HepG2 (cell line): Measurements from ENCODE around the gene TRAPPC3. TPM values are rescaled to one million over a fixed set of nuclear protein-coding genes. Genes with fewer than 3 reads are reported as not detected.

Experiments used
- ATAC-seq: fragments of 200-7000 bp; cut with Tn5 transposase; 3 replicates; pipeline ENCODE4 v1.9.1; 2020; ENCODE audit warnings: mild to moderate bottlenecking, moderate library complexity
- BruUV-seq: library from RNA; stranded (reverse); fragments of 400-500 nt; replicated peaks from 2 replicates; lab custom pipeline; 2021; lab: Mats Ljungman, UMichigan
- CTCF ChIA-PET: fragments of 300-600 bp; formaldehyde crosslinking; extraction: SDS; loops from one replicate; lab custom pipeline; 2021; ENCODE audit warnings: low total read pairs, inconsistent platforms, low intra/inter-chr PET ratio; lab: Yijun Ruan, JAX
- POLR2A ChIA-PET: fragments of 350-600 bp; sonication (Branson Sonifier 250); formaldehyde crosslinking; loops from one replicate; lab custom pipeline; 2020; ENCODE audit warnings: antibody characterized with exemption, inconsistent platforms; lab: Yijun Ruan, JAX
- DNase-seq: peaks from one replicate; pipeline ENCODE4 v3.0.0-alpha.2; 2015; ENCODE audit warnings: low spot score
- FAIRE-seq: peaks from 3 replicates; lab custom pipeline; 2011; peaks lifted over from hg19 to GRCh38; lab: Jason Lieb, UNC
- H2AFZ ChIP-seq: one replicate; pipeline ENCODE4 v1.6.1; 2011; ENCODE audit warnings: low read length, inconsistent platforms
- H3K27ac ChIP-seq: fragments of 300-600 bp; 3 replicates; pipeline ENCODE4 v1.8.0; 2011; ENCODE audit warnings: mixed run types, mild to moderate bottlenecking, mixed read lengths, low read length, inconsistent platforms; ENCODE audit not compliant: insufficient read depth; ENCODE audit errors: extremely low read length
- H3K27me3 ChIP-seq, 2 experiments: fragments of 200-600 bp in 1 of 2; 2 replicates in 1 of 2; 3 replicates in 1 of 2; pipeline versions ENCODE4 v1.6.0 to v1.8.0; 2011; ENCODE audit warnings: low read length in 2 of 2, mild to moderate bottlenecking in 2 of 2, moderate library complexity in 2 of 2, inconsistent platforms in 1 of 2; ENCODE audit not compliant: insufficient read depth in 2 of 2, control insufficient read depth in 1 of 2
- H3K36me3 ChIP-seq, 2 experiments: fragments of 200-600 bp in 1 of 2; replicated peaks in 1 of 2; 2 replicates in 1 of 2; 3 replicates in 1 of 2; pipeline versions ENCODE4 v1.5.1 to v1.8.0; 2011; ENCODE audit warnings: low read length in 2 of 2, inconsistent platforms in 1 of 2; ENCODE audit not compliant: insufficient read depth in 2 of 2, control insufficient read depth in 1 of 2
- H3K4me1 ChIP-seq: 2 replicates; pipeline ENCODE4 v1.5.1; 2012; ENCODE audit warnings: low read length, inconsistent platforms; ENCODE audit not compliant: insufficient read depth
- H3K4me2 ChIP-seq: 2 replicates; pipeline ENCODE4 v1.6.0; 2011; ENCODE audit warnings: low read depth, low read length, inconsistent platforms
- H3K4me3 ChIP-seq, 3 experiments: fragments of 200-600 bp in 1 of 3; sonication (generic), shearing (Covaris generic) in 1 of 3; replicated peaks in 1 of 3; 2 replicates each; pipeline ENCODE4 v1.5.1; 2011 to 2016; ENCODE audit warnings: low read length in 3 of 3, inconsistent platforms in 2 of 3, low read depth in 2 of 3, mild to moderate bottlenecking in 2 of 3, control low read depth in 1 of 3, mixed read lengths in 1 of 3; ENCODE audit not compliant: insufficient read depth in 1 of 3
- H3K79me2 ChIP-seq: one replicate; pipeline ENCODE4 v1.6.1; 2011; ENCODE audit warnings: low read length, inconsistent platforms; ENCODE audit not compliant: insufficient read depth
- H3K9ac ChIP-seq: 2 replicates; pipeline ENCODE4 v1.6.0; 2011; ENCODE audit warnings: mild to moderate bottlenecking, low read depth, low read length, inconsistent platforms; ENCODE audit not compliant: insufficient read depth
- H3K9me3 ChIP-seq: 2 replicates; pipeline ENCODE4 v1.5.1; 2012; ENCODE audit warnings: mild to moderate bottlenecking, low read length
- H4K20me1 ChIP-seq: 2 replicates; pipeline ENCODE4 v1.6.0; 2011; ENCODE audit warnings: inconsistent platforms, mild to moderate bottlenecking, low read length, moderate library complexity; ENCODE audit not compliant: insufficient read depth
- FOXO1 ChIP-seq: sonication (generic); formaldehyde crosslinking; IDR thresholded peaks from 2 replicates; pipeline ENCODE4 v1.4.0; 2020; ENCODE audit warnings: missing genetic modification reagents
- HOXD1 ChIP-seq: sonication (generic); formaldehyde crosslinking; IDR thresholded peaks from 2 replicates; pipeline ENCODE4 v1.5.0; 2020; ENCODE audit warnings: missing genetic modification reagents
- KLF15 ChIP-seq: sonication (generic); formaldehyde crosslinking; IDR thresholded peaks from 2 replicates; pipeline ENCODE4 v1.8.1; 2023; ENCODE audit warnings: borderline replicate concordance, mild to moderate bottlenecking, inconsistent platforms, missing genetic modification reagents, mixed read lengths
- MBD4 ChIP-seq: IDR thresholded peaks from 2 replicates; pipeline ENCODE4 v1.6.1; 2012; ENCODE audit warnings: low read length, inconsistent platforms, borderline replicate concordance
- PHF20 ChIP-seq: sonication (generic); formaldehyde crosslinking; IDR thresholded peaks from 2 replicates; pipeline ENCODE4 v1.5.0; 2020; ENCODE audit warnings: mild to moderate bottlenecking, missing genetic modification reagents
- ZBTB1 ChIP-seq: sonication (generic); formaldehyde crosslinking; IDR thresholded peaks from 2 replicates; pipeline ENCODE4 v1.4.0; 2020; ENCODE audit warnings: missing genetic modification reagents, borderline replicate concordance
- ZNF333 ChIP-seq: sonication (generic); formaldehyde crosslinking; IDR thresholded peaks from 2 replicates; pipeline ENCODE4 v1.4.0; 2020; ENCODE audit warnings: mild to moderate bottlenecking, missing genetic modification reagents, borderline replicate concordance
- ZNF747 ChIP-seq: sonication (generic); formaldehyde crosslinking; IDR thresholded peaks from 2 replicates; pipeline ENCODE4 v1.8.1; 2023; ENCODE audit warnings: missing genetic modification reagents, mild to moderate bottlenecking, borderline replicate concordance
- ZNF75D ChIP-seq: sonication (generic); formaldehyde crosslinking; IDR thresholded peaks from 2 replicates; pipeline ENCODE4 v1.8.1; 2023; ENCODE audit warnings: missing genetic modification reagents, mild to moderate bottlenecking, borderline replicate concordance
- WGBS: methylation state at CpG from one replicate; pipeline ENCODE4 v1.1.6; 2017; ENCODE audit warnings: low lambda C conversion rate; 5-methylcytosine and 5-hydroxymethylcytosine counted together
- in situ Hi-C: cut with HindIII; loops from 2 replicates; pipeline ENCODE4 v1.10.0; 2017; ENCODE audit warnings: low pct_unique_long_range_greater_than_20kb; ENCODE audit not compliant: extremely low pct_ligation_motif_present
- intact Hi-C: fragments of 100-400 bp; cut with micrococcal nuclease; formaldehyde crosslinking; loops from one replicate; pipeline ENCODE4 v1.10.0; 2022; ENCODE audit not compliant: unreplicated experiment
- polyA plus RNA-seq, 8 experiments: library from polyadenylated mRNA; depleted of rRNA in 3 of 8; stranded (reverse) in 7 of 8; unstranded in 1 of 8; fragments of >200 nt; fragmentation: Illumina TruSeq in 4 of 8; extraction: Trizol in 4 of 8; gene quantifications; 2 replicates each; pipeline versions ENCODE4 v1.2.1 to v1.2.3, GENCODE V29; 2011 to 2016; ENCODE audit warnings: low read depth in 4 of 8, missing spikeins in 1 of 8, mixed read lengths in 1 of 8; ENCODE audit not compliant: insufficient read depth in 1 of 8
- total RNA-seq, 5 experiments: library from RNA; depleted of rRNA; stranded (reverse); fragments of >200 nt; fragmentation: Illumina TruSeq; extraction: Trizol; gene quantifications; 2 replicates each; pipeline ENCODE4 v1.2.3, GENCODE V29; 2016; ENCODE audit warnings: low read depth in 1 of 5
- TF ChIP-seq, protein P1 (sequence below): sonication (generic); formaldehyde crosslinking; IDR thresholded peaks from 2 replicates; pipeline ENCODE4 v1.4.0; 2020; ENCODE audit warnings: missing genetic modification reagents, borderline replicate concordance
- TF ChIP-seq, protein P2 (sequence below): sonication (generic); formaldehyde crosslinking; IDR thresholded peaks from 2 replicates; pipeline ENCODE4 v1.4.0; 2020; ENCODE audit warnings: mild to moderate bottlenecking, missing genetic modification reagents
- TF ChIP-seq, protein P3 (sequence below): sonication (generic); formaldehyde crosslinking; IDR thresholded peaks from 2 replicates; pipeline ENCODE4 v1.5.0; 2020; ENCODE audit warnings: mild to moderate bottlenecking, missing genetic modification reagents

Gene TRAPPC3
- total and polyA plus RNA-seq, 2 of the 13 experiments (the other 11 are each of a cell fraction or from before 2014, with no cell fraction given), result 53.7 to 62.4 TPM

DNA sequence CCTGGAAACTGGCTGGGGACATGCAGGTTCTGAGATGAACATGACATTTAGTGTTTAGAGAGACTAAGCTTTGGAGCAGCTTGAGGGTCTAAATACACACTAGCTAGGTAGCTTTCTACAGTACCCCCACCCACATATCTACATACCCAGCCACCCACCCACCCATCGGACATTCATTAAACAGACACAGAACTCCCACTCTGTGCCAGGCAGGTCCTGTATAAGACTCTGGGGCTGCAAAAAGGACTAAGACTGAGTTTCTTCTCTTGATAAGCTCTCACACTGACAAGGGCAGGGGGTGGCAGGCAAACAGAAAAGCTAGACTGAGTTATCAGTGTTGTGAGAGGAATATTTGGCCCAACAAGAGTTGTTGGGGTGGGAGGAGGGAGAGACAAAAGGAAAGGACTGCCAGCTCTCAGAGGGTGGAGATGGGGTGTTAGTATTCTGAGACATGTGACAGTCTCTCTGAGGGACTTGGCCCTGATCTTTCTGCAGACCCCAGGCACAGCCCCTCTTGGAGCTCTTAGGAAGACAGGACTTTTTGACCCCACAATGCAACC, 13.5 kb upstream of the TRAPPC3 start (continued):
- TF ChIP-seq, protein P1, sequence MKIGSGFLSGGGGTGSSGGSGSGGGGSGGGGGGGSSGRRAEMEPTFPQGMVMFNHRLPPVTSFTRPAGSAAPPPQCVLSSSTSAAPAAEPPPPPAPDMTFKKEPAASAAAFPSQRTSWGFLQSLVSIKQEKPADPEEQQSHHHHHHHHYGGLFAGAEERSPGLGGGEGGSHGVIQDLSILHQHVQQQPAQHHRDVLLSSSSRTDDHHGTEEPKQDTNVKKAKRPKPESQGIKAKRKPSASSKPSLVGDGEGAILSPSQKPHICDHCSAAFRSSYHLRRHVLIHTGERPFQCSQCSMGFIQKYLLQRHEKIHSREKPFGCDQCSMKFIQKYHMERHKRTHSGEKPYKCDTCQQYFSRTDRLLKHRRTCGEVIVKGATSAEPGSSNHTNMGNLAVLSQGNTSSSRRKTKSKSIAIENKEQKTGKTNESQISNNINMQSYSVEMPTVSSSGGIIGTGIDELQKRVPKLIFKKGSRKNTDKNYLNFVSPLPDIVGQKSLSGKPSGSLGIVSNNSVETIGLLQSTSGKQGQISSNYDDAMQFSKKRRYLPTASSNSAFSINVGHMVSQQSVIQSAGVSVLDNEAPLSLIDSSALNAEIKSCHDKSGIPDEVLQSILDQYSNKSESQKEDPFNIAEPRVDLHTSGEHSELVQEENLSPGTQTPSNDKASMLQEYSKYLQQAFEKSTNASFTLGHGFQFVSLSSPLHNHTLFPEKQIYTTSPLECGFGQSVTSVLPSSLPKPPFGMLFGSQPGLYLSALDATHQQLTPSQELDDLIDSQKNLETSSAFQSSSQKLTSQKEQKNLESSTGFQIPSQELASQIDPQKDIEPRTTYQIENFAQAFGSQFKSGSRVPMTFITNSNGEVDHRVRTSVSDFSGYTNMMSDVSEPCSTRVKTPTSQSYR (CRISPR knock-in tag), result no peak
- TF ChIP-seq KLF15 (no peak), FOXO1 (CRISPR knock-in tag) (no peak), ZNF75D (CRISPR knock-in tag) (no peak)
- TF ChIP-seq, protein P2, sequence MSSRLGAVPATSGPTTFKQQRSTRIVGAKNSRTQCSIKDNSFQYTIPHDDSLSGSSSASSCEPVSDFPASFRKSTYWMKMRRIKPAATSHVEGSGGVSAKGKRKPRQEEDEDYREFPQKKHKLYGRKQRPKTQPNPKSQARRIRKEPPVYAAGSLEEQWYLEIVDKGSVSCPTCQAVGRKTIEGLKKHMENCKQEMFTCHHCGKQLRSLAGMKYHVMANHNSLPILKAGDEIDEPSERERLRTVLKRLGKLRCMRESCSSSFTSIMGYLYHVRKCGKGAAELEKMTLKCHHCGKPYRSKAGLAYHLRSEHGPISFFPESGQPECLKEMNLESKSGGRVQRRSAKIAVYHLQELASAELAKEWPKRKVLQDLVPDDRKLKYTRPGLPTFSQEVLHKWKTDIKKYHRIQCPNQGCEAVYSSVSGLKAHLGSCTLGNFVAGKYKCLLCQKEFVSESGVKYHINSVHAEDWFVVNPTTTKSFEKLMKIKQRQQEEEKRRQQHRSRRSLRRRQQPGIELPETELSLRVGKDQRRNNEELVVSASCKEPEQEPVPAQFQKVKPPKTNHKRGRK, result no peak

- Histone ChIP-seq H4K20me1 (no peaks in the 10 kb centered on the region), H3K27ac (no peak overlapping the region), H3K4me2 (peak overlapping the region; percentile 21; the same call in 1 of the 2 replicates), H3K4me1 (peaks cover 33% of the 10 kb centered on the region), H3K4me3 (no peak overlapping the region), H3K9me3 (no peaks in the 10 kb centered on the region), H2AFZ (no peak overlapping the region), H3K79me2 (peaks cover 5% of the 10 kb centered on the region), H3K36me3 (no peaks in the 10 kb centered on the region; a peak in 1 of 5 replicates), H3K27me3 (no peaks in the 10 kb centered on the region), H3K9ac (0 out of 2 replicates have a peak overlapping the region, but pooled peaks have one; percentile 26)
- DNase-seq (no peak), ATAC-seq (no peak), FAIRE-seq (no peak)
- POLR2A ChIA-PET, result interaction anchor here (1.1 to 1.3 kb wide), 2 partner anchors 12 to 62 kb away, joined by 6 to 7 read pairs; partner anchors contain the start of genes THRAP3 and TRAPPC3
- intact Hi-C loops, result no loop called here
- CTCF ChIA-PET, result no interaction called here
- 84% methylated on average over 14 of the region's 14 CpGs for WGBS
- BruUV-seq, result no TSS peak
- in situ Hi-C loops, result no loop called here
- TF ChIP-seq ZNF333 (CRISPR knock-in tag) (0 out of 2 replicates have a peak, but pooled peaks have one; percentile 39), ZBTB1 (CRISPR knock-in tag) (no peak), ZNF747 (no peak), PHF20 (CRISPR knock-in tag) (no peak), MBD4 (no peak), HOXD1 (CRISPR knock-in tag) (no peak)
- TF ChIP-seq, protein P3, sequence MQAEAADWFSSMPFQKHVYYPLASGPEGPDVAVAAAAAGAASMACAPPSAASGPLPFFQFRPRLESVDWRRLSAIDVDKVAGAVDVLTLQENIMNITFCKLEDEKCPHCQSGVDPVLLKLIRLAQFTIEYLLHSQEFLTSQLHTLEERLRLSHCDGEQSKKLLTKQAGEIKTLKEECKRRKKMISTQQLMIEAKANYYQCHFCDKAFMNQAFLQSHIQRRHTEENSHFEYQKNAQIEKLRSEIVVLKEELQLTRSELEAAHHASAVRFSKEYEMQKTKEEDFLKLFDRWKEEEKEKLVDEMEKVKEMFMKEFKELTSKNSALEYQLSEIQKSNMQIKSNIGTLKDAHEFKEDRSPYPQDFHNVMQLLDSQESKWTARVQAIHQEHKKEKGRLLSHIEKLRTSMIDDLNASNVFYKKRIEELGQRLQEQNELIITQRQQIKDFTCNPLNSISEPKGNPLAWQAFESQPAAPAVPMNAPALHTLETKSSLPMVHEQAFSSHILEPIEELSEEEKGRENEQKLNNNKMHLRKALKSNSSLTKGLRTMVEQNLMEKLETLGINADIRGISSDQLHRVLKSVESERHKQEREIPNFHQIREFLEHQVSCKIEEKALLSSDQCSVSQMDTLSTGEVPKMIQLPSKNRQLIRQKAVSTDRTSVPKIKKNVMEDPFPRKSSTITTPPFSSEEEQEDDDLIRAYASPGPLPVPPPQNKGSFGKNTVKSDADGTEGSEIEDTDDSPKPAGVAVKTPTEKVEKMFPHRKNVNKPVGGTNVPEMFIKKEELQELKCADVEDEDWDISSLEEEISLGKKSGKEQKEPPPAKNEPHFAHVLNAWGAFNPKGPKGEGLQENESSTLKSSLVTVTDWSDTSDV (CRISPR knock-in tag), result no peak
These were observed 12.6 kb upstream of the TRAPPC3 start for GRCh38 chr1:36161641-36162531.
